Heart left ventricle (tissue), 13 donors: ENCODE measurements around the gene CD96.

Source experiments
- POLR2A ChIP-seq, 2 donors: fragments of 450-650 bp; IDR thresholded peaks; one replicate each; pipeline ENCODE4 v1.6.1; 2017; ENCODE audit warnings: antibody characterized with exemption in 2 of 2, mild to moderate bottlenecking in 2 of 2, moderate library complexity in 2 of 2
- TF ChIP-seq, protein P1 (sequence below), 12 donors: fragments of 200-600 bp; sonication (generic) in 4 of 12; IDR thresholded peaks; one replicate each; pipeline versions ENCODE4 v1.5.0 to v1.8.0; 2018 to 2022; ENCODE audit warnings: antibody characterized with exemption in 12 of 12, mild to moderate bottlenecking in 5 of 12
- donor health status: ischemic (EF 13 %, LVEDD 7.1; RV severe dilation, severe dysfunction).
- donor health status: DM: no; HTN: yes; CAD: no.
- donor health status: DM: no; HTN: no; CAD: no.
- donor health status: ischemic (EF 25% LVEDD 6.9; RV normal size, moderate dysfunction).
- donor health status: ischemic (EF 25% LVEDD 5.7; RV mildly dilated, moderate dysfunction).
- donor health status: ischemic (EF 35%, LVEDD 5.7; RV mildly dilated, moderate dysfunction).
- donor health status: nonischemic (EF 11% LVEDD 7.7; RV severe dilation, severe dysfunction).
- donor health status: DM: yes; HTN: yes; CAD: no.
- donor health status: PGD.
- donor health status: ischemic (EF 29% LVEDD 5.4; RV normal size, mild dysfunction).
- donor health status: nonischemic (EF 23%, LVEDD 6.1; RV moderate dilation, normal function).

DNA sequence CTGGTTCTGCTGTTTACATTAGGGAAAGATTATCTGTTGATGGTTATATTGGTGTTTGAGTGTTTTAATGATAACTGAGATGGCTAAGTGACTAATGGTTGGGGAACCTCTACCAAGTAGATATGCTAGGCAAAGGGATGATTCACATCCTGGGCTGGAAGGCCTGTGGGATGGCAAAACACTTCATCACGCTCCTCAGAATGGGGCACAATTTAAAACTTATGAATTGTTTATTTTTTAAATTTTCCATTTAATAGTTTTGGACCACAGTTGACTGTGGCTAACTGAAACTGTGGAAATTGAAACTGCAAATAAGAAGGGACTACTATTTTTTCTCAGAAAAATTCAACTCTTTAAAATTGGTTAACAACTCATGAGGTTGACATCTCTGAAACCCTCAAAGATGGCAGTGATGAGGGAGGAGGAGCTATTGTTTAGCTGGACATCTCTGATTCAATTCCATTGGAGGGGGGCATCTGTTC is 153.7 kb downstream of the CD96 start:
- TF ChIP-seq, protein P1, sequence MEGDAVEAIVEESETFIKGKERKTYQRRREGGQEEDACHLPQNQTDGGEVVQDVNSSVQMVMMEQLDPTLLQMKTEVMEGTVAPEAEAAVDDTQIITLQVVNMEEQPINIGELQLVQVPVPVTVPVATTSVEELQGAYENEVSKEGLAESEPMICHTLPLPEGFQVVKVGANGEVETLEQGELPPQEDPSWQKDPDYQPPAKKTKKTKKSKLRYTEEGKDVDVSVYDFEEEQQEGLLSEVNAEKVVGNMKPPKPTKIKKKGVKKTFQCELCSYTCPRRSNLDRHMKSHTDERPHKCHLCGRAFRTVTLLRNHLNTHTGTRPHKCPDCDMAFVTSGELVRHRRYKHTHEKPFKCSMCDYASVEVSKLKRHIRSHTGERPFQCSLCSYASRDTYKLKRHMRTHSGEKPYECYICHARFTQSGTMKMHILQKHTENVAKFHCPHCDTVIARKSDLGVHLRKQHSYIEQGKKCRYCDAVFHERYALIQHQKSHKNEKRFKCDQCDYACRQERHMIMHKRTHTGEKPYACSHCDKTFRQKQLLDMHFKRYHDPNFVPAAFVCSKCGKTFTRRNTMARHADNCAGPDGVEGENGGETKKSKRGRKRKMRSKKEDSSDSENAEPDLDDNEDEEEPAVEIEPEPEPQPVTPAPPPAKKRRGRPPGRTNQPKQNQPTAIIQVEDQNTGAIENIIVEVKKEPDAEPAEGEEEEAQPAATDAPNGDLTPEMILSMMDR (IDR thresholded peaks at IDR 0.05), result no peak
- TF ChIP-seq POLR2A (IDR thresholded peaks at IDR 0.05), result no peak
